Thoracic aorta (tissue), 2 donors: ENCODE measurements around the gene FHIT. TPM values are rescaled to one million over a fixed set of nuclear protein-coding genes. Genes with fewer than 3 reads are reported as not detected.

Source experiments
- ATAC-seq: fragments of 150-250 bp; one replicate; pipeline ENCODE4 v1.8.0; 2017; ENCODE audit warnings: low read depth; ENCODE audit not compliant: insufficient number of reproducible peaks, low FRiP score
- DNase-seq: peaks from one replicate; pipeline ENCODE4 v3.0.0-alpha.2; 2020; ENCODE audit warnings: low spot score
- H3K27ac ChIP-seq, 2 donors: fragments of 200-600 bp; sonication (generic); 1 replicate in 1 of 2; 2 replicates in 1 of 2; pipeline ENCODE4 v1.5.1; 2016; ENCODE audit warnings: mild to moderate bottlenecking in 2 of 2, moderate library complexity in 2 of 2
- H3K27me3 ChIP-seq: fragments of 200-600 bp; sonication (generic); replicated peaks from 2 replicates; pipeline ENCODE4 v1.6.0; 2016; ENCODE audit warnings: mild to moderate bottlenecking; ENCODE audit not compliant: insufficient read depth
- H3K36me3 ChIP-seq: fragments of 200-600 bp; sonication (generic); one replicate; pipeline ENCODE4 v1.5.1; 2016
- H3K4me1 ChIP-seq, 2 donors: fragments of 200-600 bp; sonication (generic); 1 replicate in 1 of 2; 2 replicates in 1 of 2; pipeline versions ENCODE4 v1.5.1 to v1.6.0; 2016; ENCODE audit warnings: low read depth in 2 of 2, mild to moderate bottlenecking in 1 of 2; ENCODE audit not compliant: control insufficient read depth in 1 of 2
- H3K4me3 ChIP-seq: fragments of 200-600 bp; sonication (generic); 2 replicates; pipeline ENCODE4 v1.5.1; 2016; ENCODE audit warnings: mild to moderate bottlenecking
- H3K9me3 ChIP-seq: fragments of 200-600 bp; sonication (generic); 2 replicates; pipeline ENCODE4 v1.5.1; 2016
- CTCF ChIP-seq: fragments of 200-600 bp; sonication (generic); IDR thresholded peaks from one replicate; pipeline ENCODE4 v1.5.1; 2019; ENCODE audit warnings: antibody characterized with exemption
- total RNA-seq, 2 donors: library from RNA; depleted of rRNA; stranded (reverse); fragments of >200 nt; gene quantifications; one replicate each; pipeline versions ENCODE4 v1.1.0 to v1.2.3, GENCODE V29; 2016

FHIT gene
- total RNA-seq, 2 donors from 2014 or later = 2.0 to 2.3 TPM

- no peaks in the 10 kb centered on the region for H3K27me3 ChIP-seq
- no peaks in the 10 kb centered on the region for H3K4me1 ChIP-seq
- no peak for TF ChIP-seq CTCF
- no peaks in the 10 kb centered on the region for H3K9me3 ChIP-seq
- H3K36me3 ChIP-seq = no peaks in the 10 kb centered on the region
- no peak overlapping the region for H3K4me3 ChIP-seq
- no peak for DNase-seq
- ATAC-seq = no peak
- no peak overlapping the region for H3K27ac ChIP-seq
Observed at GRCh38 chr3:60424034-60424433, 827.2 kb downstream of the FHIT start.

DNA sequence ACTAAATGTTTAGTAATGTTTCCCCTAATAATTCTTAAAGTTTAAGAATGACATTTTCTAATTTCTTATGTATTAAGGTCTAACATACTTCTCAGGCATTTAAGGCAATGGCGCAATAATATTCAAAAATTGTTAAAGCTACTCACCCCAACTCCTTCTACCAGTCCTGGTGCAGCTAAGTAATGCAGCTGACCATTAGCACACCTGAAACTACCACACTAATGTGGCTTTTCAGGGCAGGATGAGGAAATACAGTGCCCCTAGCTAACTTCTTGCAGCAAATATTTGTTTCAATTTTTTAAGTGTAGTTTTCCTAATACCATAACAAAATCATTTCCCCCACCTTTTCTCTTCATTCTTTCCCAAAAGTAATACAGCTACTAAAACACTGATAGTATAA lies 827.7 kb downstream of the FHIT start:
- no peaks in the 10 kb centered on the region for H3K36me3 ChIP-seq
- ATAC-seq (no peak), DNase-seq (no peak)
- TF ChIP-seq CTCF = no peak
- no peaks in the 10 kb centered on the region for H3K4me1 ChIP-seq
- H3K4me3 ChIP-seq = no peak overlapping the region
- no peaks in the 10 kb centered on the region for H3K9me3 ChIP-seq
- H3K27ac ChIP-seq = no peak overlapping the region
- H3K27me3 ChIP-seq = no peaks in the 10 kb centered on the region

- Histone ChIP-seq H3K9me3 (no peaks in the 10 kb centered on the region), H3K27ac (no peak overlapping the region), H3K36me3 (no peaks in the 10 kb centered on the region), H3K4me3 (no peak overlapping the region), H3K4me1 (no peaks in the 10 kb centered on the region), H3K27me3 (no peaks in the 10 kb centered on the region)
- DNase-seq (no peak), ATAC-seq (no peak)
- TF ChIP-seq CTCF = no peak
Observed at GRCh38 chr3:60421749-60422446, 829.4 kb downstream of the FHIT start.

GRCh38 chr3:60417576-60417975 lies 833.7 kb downstream of the FHIT start:
- Histone ChIP-seq H3K27ac (no peak overlapping the region), H3K9me3 (no peaks in the 10 kb centered on the region), H3K27me3 (no peaks in the 10 kb centered on the region), H3K4me3 (no peak overlapping the region), H3K36me3 (no peaks in the 10 kb centered on the region), H3K4me1 (no peaks in the 10 kb centered on the region)
- no peak for TF ChIP-seq CTCF
- ATAC-seq (no peak), DNase-seq (no peak)

DNA sequence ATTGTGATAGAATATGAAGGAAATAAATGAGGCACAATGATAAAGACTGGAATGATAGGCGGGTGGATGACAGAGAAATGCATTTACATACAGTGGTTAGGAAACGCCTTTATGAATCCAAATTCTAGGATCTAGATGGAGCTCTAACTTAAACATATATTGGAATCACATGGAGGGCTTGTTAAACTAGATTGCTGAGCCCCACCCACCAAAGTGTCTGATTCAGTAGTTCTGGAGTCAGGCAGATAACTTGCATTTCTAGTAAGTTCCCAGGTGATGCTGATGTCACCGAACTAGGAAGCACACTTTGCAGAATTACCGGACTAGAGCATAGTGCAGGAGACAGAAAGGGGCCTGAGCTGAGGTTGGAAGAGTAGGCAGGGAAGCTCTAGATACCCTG lies 837.2 kb downstream of the FHIT start:
- H3K27ac ChIP-seq = no peak overlapping the region
- H3K4me3 ChIP-seq = no peak overlapping the region
- no peak for ATAC-seq
- H3K36me3 ChIP-seq = no peaks in the 10 kb centered on the region
- H3K27me3 ChIP-seq = no peaks in the 10 kb centered on the region
- H3K9me3 ChIP-seq = no peaks in the 10 kb centered on the region
- TF ChIP-seq CTCF = no peak
- DNase-seq = no peak
- no peaks in the 10 kb centered on the region for H3K4me1 ChIP-seq
